ENCODE data around the gene CD109.

Gene CD109

GRCh38 chr6:73728548-73729205 lies 32.7 kb downstream of the CD109 start:
- no peak for DNase-seq

- DNase-seq: no peak
Observed at GRCh38 chr6:73731285-73731684, 35.3 kb downstream of the CD109 start.

- no peak for DNase-seq
Observed at GRCh38 chr6:73732845-73733675, 37.1 kb downstream of the CD109 start.

GRCh38 chr6:73733791-73734190 lies 37.8 kb downstream of the CD109 start:
- DNase-seq: no peak

- no peak for DNase-seq
Observed at GRCh38 chr6:73734832-73735453, 38.9 kb downstream of the CD109 start.

GRCh38 chr6:73738367-73739028 lies 42.5 kb downstream of the CD109 start:
- DNase-seq: no peak

- DNase-seq: no peak
Observed at GRCh38 chr6:73739096-73739495, 43.1 kb downstream of the CD109 start.

- DNase-seq: no peak
Observed at GRCh38 chr6:73742433-73742832, 46.4 kb downstream of the CD109 start.

GRCh38 chr6:73743081-73743480 lies 47.1 kb downstream of the CD109 start:
- DNase-seq: no peak

GRCh38 chr6:73743556-73743955 lies 47.6 kb downstream of the CD109 start:
- DNase-seq: no peak

GRCh38 chr6:73746787-73747186 lies 50.8 kb downstream of the CD109 start:
- no peak for DNase-seq

- DNase-seq: no peak
Observed at GRCh38 chr6:73747289-73747688, 51.3 kb downstream of the CD109 start.

- DNase-seq: no peak
Observed at GRCh38 chr6:73752943-73753342, 56.9 kb downstream of the CD109 start.

- DNase-seq: no peak
Observed at GRCh38 chr6:73766040-73766439, 70.0 kb downstream of the CD109 start.

- DNase-seq: no peak
Observed at GRCh38 chr6:73768558-73768957, 72.6 kb downstream of the CD109 start.

- no peak for DNase-seq
Observed at GRCh38 chr6:73769976-73770375, 74.0 kb downstream of the CD109 start.

- DNase-seq: no peak
Observed at GRCh38 chr6:73774311-73774774, 78.3 kb downstream of the CD109 start.

GRCh38 chr6:73779943-73780342 lies 83.9 kb downstream of the CD109 start:
- no peak for DNase-seq

- no peak for DNase-seq
Observed at GRCh38 chr6:73782911-73783310, 86.9 kb downstream of the CD109 start.

- no peak for DNase-seq
Observed at GRCh38 chr6:73784726-73785505, 88.9 kb downstream of the CD109 start.

- DNase-seq: no peak
Observed at GRCh38 chr6:73790574-73790973, 94.6 kb downstream of the CD109 start.

- no peak for DNase-seq
Observed at GRCh38 chr6:73791336-73791735, 95.3 kb downstream of the CD109 start.

GRCh38 chr6:73792738-73793137 lies 96.7 kb downstream of the CD109 start:
- no peak for DNase-seq

Data from NCI-H524 treated with DMSO at 0.1 percent for 48 hours (cell line).